ENCODE results near the gene GH1. TPM values are rescaled to one million over a fixed set of nuclear protein-coding genes. Genes with fewer than 3 reads are reported as not detected.

The GH1 gene
- total and polyA plus RNA-seq, 2 of the 13 experiments (the other 11 are each of a cell fraction or from before 2014, with no cell fraction given): not detected

DNA sequence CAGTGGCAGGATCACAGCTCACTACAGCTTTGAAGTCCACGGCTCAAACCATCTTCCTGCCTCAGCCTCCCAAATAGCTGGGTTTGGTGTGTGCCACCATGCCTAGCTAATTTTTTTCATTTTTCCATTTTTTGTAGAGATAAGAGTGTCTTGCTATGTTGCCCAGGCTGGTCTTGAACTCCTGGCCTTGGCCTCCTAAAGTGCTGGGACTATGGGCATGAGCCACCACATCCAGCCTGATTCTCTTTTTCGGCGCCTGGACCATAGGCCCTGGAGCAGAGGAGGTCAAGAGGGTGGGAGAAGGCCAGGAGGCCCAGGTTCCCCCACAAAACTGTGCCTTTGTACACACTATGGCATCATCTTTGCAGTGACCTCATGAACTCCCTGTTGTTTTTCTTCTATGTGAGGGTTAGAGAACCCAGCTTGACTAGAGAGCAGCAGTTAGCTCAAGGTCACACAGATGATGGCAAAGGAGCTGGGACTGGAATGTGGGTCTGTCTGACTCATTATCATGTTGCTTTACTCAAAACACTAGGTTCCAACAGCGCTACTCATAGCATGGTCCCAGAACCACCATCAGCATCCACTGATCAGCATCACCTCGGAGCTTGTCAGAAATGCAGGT lies 37.8 kb upstream of the GH1 start (continued):
- no peak for TF ChIP-seq MED13 (CRISPR knock-in tag; IDR thresholded peaks at IDR 0.05)
- TF ChIP-seq CBX2 (IDR thresholded peaks at IDR 0.05; ENCODE audit: low read depth, low read length): no peak
- no peak for TF ChIP-seq CBX2 (CRISPR knock-in tag; IDR thresholded peaks at IDR 0.05; ENCODE audit: low read depth)
- peak; percentile 97 for TF ChIP-seq RARA (CRISPR knock-in tag; IDR thresholded peaks at IDR 0.05)
- no peak for TF ChIP-seq JARID2 (CRISPR knock-in tag; IDR thresholded peaks at IDR 0.05; ENCODE audit: insufficient replicate concordance)
- TF ChIP-seq, protein P1, sequence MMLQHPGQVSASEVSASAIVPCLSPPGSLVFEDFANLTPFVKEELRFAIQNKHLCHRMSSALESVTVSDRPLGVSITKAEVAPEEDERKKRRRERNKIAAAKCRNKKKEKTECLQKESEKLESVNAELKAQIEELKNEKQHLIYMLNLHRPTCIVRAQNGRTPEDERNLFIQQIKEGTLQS (CRISPR knock-in tag; IDR thresholded peaks at IDR 0.05): 0 out of 2 replicates have a peak, but pooled peaks have one; percentile 10
- peak; percentile 52; the same call in 1 of the 2 replicates for TF ChIP-seq NR2C2 (CRISPR knock-in tag; IDR thresholded peaks at IDR 0.05; ENCODE audit: borderline replicate concordance)
- TF ChIP-seq KDM1A (CRISPR knock-in tag; IDR thresholded peaks at IDR 0.05): peak; percentile 71; the same call in 1 of the 2 replicates
- TF ChIP-seq, protein P2, sequence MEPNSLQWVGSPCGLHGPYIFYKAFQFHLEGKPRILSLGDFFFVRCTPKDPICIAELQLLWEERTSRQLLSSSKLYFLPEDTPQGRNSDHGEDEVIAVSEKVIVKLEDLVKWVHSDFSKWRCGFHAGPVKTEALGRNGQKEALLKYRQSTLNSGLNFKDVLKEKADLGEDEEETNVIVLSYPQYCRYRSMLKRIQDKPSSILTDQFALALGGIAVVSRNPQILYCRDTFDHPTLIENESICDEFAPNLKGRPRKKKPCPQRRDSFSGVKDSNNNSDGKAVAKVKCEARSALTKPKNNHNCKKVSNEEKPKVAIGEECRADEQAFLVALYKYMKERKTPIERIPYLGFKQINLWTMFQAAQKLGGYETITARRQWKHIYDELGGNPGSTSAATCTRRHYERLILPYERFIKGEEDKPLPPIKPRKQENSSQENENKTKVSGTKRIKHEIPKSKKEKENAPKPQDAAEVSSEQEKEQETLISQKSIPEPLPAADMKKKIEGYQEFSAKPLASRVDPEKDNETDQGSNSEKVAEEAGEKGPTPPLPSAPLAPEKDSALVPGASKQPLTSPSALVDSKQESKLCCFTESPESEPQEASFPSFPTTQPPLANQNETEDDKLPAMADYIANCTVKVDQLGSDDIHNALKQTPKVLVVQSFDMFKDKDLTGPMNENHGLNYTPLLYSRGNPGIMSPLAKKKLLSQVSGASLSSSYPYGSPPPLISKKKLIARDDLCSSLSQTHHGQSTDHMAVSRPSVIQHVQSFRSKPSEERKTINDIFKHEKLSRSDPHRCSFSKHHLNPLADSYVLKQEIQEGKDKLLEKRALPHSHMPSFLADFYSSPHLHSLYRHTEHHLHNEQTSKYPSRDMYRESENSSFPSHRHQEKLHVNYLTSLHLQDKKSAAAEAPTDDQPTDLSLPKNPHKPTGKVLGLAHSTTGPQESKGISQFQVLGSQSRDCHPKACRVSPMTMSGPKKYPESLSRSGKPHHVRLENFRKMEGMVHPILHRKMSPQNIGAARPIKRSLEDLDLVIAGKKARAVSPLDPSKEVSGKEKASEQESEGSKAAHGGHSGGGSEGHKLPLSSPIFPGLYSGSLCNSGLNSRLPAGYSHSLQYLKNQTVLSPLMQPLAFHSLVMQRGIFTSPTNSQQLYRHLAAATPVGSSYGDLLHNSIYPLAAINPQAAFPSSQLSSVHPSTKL (CRISPR knock-in tag; IDR thresholded peaks at IDR 0.05): peak; percentile 88
- peak; percentile 78 for TF ChIP-seq FOXA3 (CRISPR knock-in tag; IDR thresholded peaks at IDR 0.05)
- TF ChIP-seq ZNF589 (CRISPR knock-in tag; conservative IDR thresholded peaks at IDR 0.05): no peak
- TF ChIP-seq ZNF652 (CRISPR knock-in tag; IDR thresholded peaks at IDR 0.05; ENCODE audit: borderline replicate concordance, low read depth): no peak
- TF ChIP-seq KAT8 (CRISPR knock-in tag; IDR thresholded peaks at IDR 0.05): peak; percentile 52; the same call in 1 of the 2 replicates
- TF ChIP-seq PAXIP1 (CRISPR knock-in tag; conservative IDR thresholded peaks at IDR 0.05): peak; percentile 50; the same call in 1 of the 2 replicates
- TF ChIP-seq TBP (CRISPR knock-in tag; IDR thresholded peaks at IDR 0.05): no peak
- TF ChIP-seq HNF4A (CRISPR knock-in tag; IDR thresholded peaks at IDR 0.05): peak; percentile 11; the same call in 1 of the 2 replicates
- no peak for TF ChIP-seq KLF12 (CRISPR knock-in tag; IDR thresholded peaks at IDR 0.05; ENCODE audit: borderline replicate concordance)
- TF ChIP-seq NFYC (CRISPR knock-in tag; IDR thresholded peaks at IDR 0.05): no peak
- no peak for TF ChIP-seq TCF12 (IDR thresholded peaks at IDR 0.05)
- TF ChIP-seq TCF12 (CRISPR knock-in tag; IDR thresholded peaks at IDR 0.05): no peak
- peak; percentile 21; the same call in 1 of the 2 replicates for TF ChIP-seq CEBPB (IDR thresholded peaks at IDR 0.05; ENCODE audit: borderline replicate concordance, low read depth, low read length)
- TF ChIP-seq ZNF619 (CRISPR knock-in tag; IDR thresholded peaks at IDR 0.05): no peak
- TF ChIP-seq ESRRA (CRISPR knock-in tag; IDR thresholded peaks at IDR 0.05; ENCODE audit: low read depth): peak; percentile 52; the same call in 1 of the 2 replicates

Data from HepG2 (cell line).